Effector memory CD8-positive, alpha-beta T cell (primary cell): Measurements from ENCODE around the gene PREX1.

Experiments
- ATAC-seq: fragments of 150-1000 bp; cut with Tn5 transposase; replicated peaks from 2 replicates; pipeline ENCODE4 v1.10.0; 2021; ENCODE audit warnings: mild to moderate bottlenecking, moderate library complexity
- DNase-seq, 3 experiments: peaks; one replicate each; pipeline ENCODE4 v3.0.0; 2021
- H3K27ac Mint-ChIP-seq, 2 donors: one replicate each; pipeline ENCODE4 v1.8.0; 2022; ENCODE audit warnings: mild to moderate bottlenecking in 2 of 2, mixed read lengths in 2 of 2, moderate library complexity in 2 of 2
- H3K27me3 Mint-ChIP-seq, 2 donors: one replicate each; pipeline ENCODE4 v1.8.0; 2022; ENCODE audit warnings: mixed read lengths in 2 of 2
- H3K36me3 Mint-ChIP-seq: one replicate; pipeline ENCODE4 v1.8.0; 2022; ENCODE audit warnings: mild to moderate bottlenecking, moderate library complexity, mixed read lengths; ENCODE audit not compliant: insufficient read depth
- H3K4me1 Mint-ChIP-seq, 2 donors: one replicate each; pipeline ENCODE4 v1.8.0; 2022; ENCODE audit warnings: low read depth in 2 of 2, mixed read lengths in 2 of 2
- H3K4me3 Mint-ChIP-seq, 2 donors: one replicate each; pipeline ENCODE4 v1.8.0; 2022; ENCODE audit warnings: mild to moderate bottlenecking in 2 of 2, mixed read lengths in 2 of 2, moderate library complexity in 2 of 2
- H3K9me3 Mint-ChIP-seq, 2 donors: one replicate each; pipeline ENCODE4 v1.8.0; 2022; ENCODE audit warnings: mixed read lengths in 2 of 2

The PREX1 gene

DNA sequence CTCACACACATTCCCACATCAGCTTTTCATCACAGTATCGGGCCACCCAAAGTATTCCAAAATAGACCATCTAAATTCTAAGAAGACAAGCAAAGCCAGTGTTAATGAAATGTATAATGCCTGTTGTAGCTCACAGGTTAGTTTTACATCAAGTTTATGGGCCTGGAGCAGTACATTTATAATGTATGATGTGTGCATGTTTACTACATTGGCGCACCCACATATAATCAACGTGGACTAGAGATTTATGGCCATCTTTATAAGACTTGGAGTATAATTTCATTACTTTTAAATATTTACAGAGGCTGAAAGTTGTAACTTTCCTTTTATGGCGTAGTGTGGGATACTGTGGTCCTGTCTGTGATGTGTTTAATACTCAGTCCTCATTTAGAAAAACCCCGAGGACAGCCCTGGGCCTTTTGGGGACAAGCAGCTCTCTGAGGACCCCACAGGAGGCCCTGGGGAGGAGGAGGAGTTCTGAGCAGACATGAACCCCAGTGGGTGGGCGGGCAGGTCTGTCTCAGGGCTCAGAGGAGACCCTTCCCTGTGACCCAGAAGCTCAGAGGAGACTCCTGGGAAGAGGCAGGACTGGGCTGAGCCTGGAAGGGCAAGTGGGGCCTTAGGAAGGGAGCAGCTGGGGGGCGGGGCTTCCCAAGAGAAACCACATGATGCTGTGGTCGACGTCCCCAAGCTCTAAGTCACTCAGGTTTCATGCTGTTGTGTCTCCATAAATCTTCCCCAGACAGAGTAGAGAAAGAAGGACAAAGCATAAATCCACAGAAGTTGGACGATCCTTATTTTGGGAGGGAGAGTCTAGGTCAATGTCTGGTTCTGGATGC is 232.1 kb downstream of the PREX1 start:
- ATAC-seq (no peak), DNase-seq (no peak)
- Mint-ChIP-seq H3K27me3 (peaks cover 27 to 46% of the 10 kb centered on the region in 2 donors), H3K4me1 (no peaks in the 10 kb centered on the region), H3K4me3 (no peak overlapping the region), H3K27ac (no peak overlapping the region), H3K36me3 (no peaks in the 10 kb centered on the region), H3K9me3 (no peaks in the 10 kb centered on the region)

GRCh38 chr20:48594533-48594932 is 233.3 kb downstream of the PREX1 start:
- Mint-ChIP-seq H3K4me1 (no peaks in the 10 kb centered on the region), H3K9me3 (no peaks in the 10 kb centered on the region), H3K36me3 (no peaks in the 10 kb centered on the region), H3K27me3 (peaks cover 24 to 34% of the 10 kb centered on the region in 2 donors), H3K27ac (no peak overlapping the region), H3K4me3 (no peak overlapping the region)
- no peak for DNase-seq
- ATAC-seq = no peak

DNA sequence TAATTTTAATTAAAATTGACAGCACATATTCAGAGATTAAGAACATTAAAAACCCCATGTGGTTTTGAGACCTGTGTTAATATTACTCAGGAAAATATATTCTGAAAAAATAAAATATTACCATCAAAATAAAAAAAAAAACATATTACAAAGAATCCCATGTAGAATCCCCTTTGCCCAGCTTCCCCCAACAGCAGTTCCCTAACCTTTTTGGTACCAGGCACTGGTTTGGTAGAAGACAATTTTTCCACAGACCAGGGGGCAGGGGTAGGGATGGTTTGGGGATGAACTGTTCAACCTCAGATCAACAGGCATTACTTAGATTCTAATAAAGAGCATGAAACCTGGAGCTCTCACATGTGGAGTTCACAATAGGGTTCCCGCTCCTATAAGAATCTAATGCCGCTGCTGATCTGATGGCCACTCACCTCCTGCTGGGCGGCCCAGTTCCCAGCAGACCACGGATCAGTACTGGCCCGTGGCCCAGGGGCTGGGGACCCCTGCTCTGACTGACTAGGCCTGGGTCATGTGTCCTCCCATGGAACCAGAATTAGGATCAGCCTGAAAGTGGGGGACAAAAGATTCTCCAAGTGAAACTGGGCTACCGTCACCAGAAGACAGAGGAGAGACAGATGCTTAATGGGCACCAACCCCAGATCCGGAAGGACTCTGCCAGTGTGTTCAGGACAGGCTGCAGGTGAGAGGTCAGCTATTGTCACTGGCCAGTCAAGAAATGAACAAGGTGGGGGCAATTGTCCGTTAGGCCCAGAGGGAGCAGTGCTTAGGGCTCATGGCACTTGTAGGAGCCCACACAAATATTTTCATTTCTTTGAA is 235.5 kb downstream of the PREX1 start:
- ATAC-seq (no peak), DNase-seq (no peak)
- H3K4me3 Mint-ChIP-seq = no peak overlapping the region
- no peaks in the 10 kb centered on the region for H3K36me3 Mint-ChIP-seq
- no peaks in the 10 kb centered on the region for H3K4me1 Mint-ChIP-seq
- H3K9me3 Mint-ChIP-seq = no peaks in the 10 kb centered on the region
- no peak overlapping the region for H3K27ac Mint-ChIP-seq
- peaks cover 13 to 29% of the 10 kb centered on the region in 2 donors for H3K27me3 Mint-ChIP-seq

- Mint-ChIP-seq H3K36me3 (no peaks in the 10 kb centered on the region), H3K4me3 (no peak overlapping the region), H3K27me3 (peaks cover 50 to 62% of the 10 kb centered on the region in 2 donors), H3K9me3 (no peaks in the 10 kb centered on the region), H3K27ac (no peak overlapping the region), H3K4me1 (no peaks in the 10 kb centered on the region)
- no peak for ATAC-seq
- DNase-seq = no peak
Measured at GRCh38 chr20:48586730-48587129, 241.1 kb downstream of the PREX1 start.

- H3K4me3 Mint-ChIP-seq = no peak overlapping the region
Measured at GRCh38 chr20:48585061-48585870, 242.5 kb downstream of the PREX1 start.

DNA sequence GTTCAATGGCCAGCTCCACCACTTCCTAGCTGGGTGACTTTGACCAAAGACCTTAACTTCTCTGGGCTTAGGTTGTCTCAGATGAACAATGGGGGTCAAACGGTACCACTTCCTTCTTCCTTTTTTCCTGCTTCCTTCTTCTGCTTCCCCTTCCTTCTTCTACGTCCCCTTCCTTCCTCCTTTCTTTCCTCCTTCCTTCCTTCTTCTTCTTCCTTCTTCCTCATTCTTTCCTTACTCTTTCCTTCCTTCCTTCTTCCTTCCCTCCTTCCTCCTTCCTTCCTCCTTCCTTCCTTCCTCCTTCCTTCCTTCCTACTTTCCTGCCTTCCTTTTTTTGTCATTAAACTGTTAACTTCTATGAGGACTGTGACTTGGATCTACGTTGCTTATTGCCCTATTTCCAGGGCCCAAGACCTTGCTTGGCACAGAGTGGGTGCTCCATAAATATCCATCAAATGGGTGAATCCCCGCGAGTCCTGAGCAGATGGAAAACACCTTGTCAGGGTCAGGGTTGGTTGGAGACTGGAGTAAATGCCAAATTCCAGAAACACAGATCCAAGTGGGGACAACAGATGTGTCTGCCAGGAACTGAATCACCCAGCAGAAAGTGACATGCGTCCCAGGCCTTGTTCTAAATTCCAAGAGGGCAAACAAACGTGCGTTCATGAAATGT is 243.3 kb downstream of the PREX1 start:
- H3K27ac Mint-ChIP-seq = peak overlapping the region in 1 of 2 donors; percentile 28
- H3K27me3 Mint-ChIP-seq = peaks cover 50 to 74% of the 10 kb centered on the region in 2 donors

More at GRCh38 chr20:48585061-48585870, 242.5 kb downstream of the PREX1 start:
- no peaks in the 10 kb centered on the region for H3K9me3 Mint-ChIP-seq
- DNase-seq = no peak
- H3K4me1 Mint-ChIP-seq = no peaks in the 10 kb centered on the region
- H3K36me3 Mint-ChIP-seq = peaks cover 3% of the 10 kb centered on the region
- no peak overlapping the region for H3K27ac Mint-ChIP-seq
- peaks cover 50 to 73% of the 10 kb centered on the region in 2 donors for H3K27me3 Mint-ChIP-seq
- no peak for ATAC-seq

DNA sequence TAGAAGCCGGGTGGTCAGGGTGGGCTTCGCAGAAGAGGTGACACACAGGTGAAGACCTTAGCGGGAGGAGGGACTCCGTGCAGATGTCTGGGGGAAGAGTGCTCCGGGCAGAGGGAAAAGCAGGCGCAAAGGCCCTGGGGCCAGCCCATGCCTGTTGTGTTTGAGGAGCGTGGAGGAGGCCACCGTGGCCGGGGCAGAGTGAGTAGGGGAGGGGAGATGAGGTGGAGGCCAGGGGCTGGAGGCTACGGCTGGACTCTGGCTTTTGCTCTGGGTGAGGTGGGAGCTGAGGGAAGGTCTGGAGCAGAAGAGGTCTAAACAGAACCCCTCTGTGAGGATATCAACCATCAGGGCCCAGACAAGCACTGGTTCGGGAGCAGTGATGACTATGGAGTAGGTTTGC is 244.0 kb downstream of the PREX1 start:
- Mint-ChIP-seq H3K4me1 (no peaks in the 10 kb centered on the region), H3K9me3 (no peaks in the 10 kb centered on the region), H3K27me3 (peaks cover 52 to 74% of the 10 kb centered on the region in 2 donors), H3K36me3 (peaks cover 3% of the 10 kb centered on the region), H3K27ac (no peak overlapping the region), H3K4me3 (no peak overlapping the region)
- ATAC-seq (no peak), DNase-seq (no peak)

More for the DNA sequence above, 243.3 kb downstream of the PREX1 start:
- DNase-seq = no peak
- Mint-ChIP-seq H3K36me3 (peaks cover 3% of the 10 kb centered on the region), H3K4me1 (no peaks in the 10 kb centered on the region), H3K4me3 (no peak overlapping the region), H3K9me3 (no peaks in the 10 kb centered on the region)
- ATAC-seq = no peak

- H3K27me3 Mint-ChIP-seq = peaks cover 54 to 68% of the 10 kb centered on the region in 2 donors
- no peak overlapping the region for H3K27ac Mint-ChIP-seq
- no peaks in the 10 kb centered on the region for H3K4me1 Mint-ChIP-seq
- DNase-seq = no peak
- H3K36me3 Mint-ChIP-seq = peaks cover 3% of the 10 kb centered on the region
- no peak overlapping the region for H3K4me3 Mint-ChIP-seq
- no peaks in the 10 kb centered on the region for H3K9me3 Mint-ChIP-seq
- no peak for ATAC-seq
Measured at GRCh38 chr20:48583171-48583570, 244.6 kb downstream of the PREX1 start.

- ATAC-seq (no peak), DNase-seq (no peak)
- Mint-ChIP-seq H3K36me3 (peaks cover 3% of the 10 kb centered on the region), H3K9me3 (no peaks in the 10 kb centered on the region), H3K27ac (no peak overlapping the region), H3K27me3 (peaks cover 52 to 67% of the 10 kb centered on the region in 2 donors), H3K4me1 (no peaks in the 10 kb centered on the region), H3K4me3 (no peak overlapping the region)
Measured at GRCh38 chr20:48582673-48582985, 245.2 kb downstream of the PREX1 start.

DNA sequence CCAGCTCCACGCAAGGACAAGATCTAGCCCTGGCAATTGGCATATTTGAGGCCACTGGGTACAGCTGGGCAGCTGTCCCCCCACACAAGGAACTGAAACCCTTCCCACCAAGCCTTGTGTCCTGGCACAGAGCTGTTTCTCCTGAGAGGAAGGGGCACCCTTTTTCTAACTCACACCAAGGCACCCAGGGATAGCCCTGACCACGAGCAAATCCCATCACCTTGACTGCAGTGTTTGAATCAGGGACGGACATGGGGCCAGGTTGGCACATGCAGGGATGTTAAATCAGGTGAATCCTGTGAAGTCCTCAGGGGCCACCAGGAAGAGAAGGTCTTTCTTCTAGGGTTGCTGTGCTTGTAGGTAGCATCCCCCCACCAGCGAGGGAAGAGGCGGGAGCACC is 246.6 kb downstream of the PREX1 start:
- H3K9me3 Mint-ChIP-seq = no peaks in the 10 kb centered on the region

GRCh38 chr20:48578397-48579098 is 249.3 kb downstream of the PREX1 start:
- ATAC-seq (no peak), DNase-seq (no peak)
- Mint-ChIP-seq H3K27me3 (peaks cover 26 to 46% of the 10 kb centered on the region in 2 donors), H3K36me3 (peaks cover 3% of the 10 kb centered on the region), H3K4me1 (no peaks in the 10 kb centered on the region), H3K4me3 (no peak overlapping the region), H3K9me3 (no peaks in the 10 kb centered on the region), H3K27ac (no peak overlapping the region)

More for the DNA sequence above, 246.6 kb downstream of the PREX1 start:
- no peak overlapping the region for H3K4me3 Mint-ChIP-seq
- H3K27me3 Mint-ChIP-seq = peaks cover 45 to 66% of the 10 kb centered on the region in 2 donors
- H3K27ac Mint-ChIP-seq = no peak overlapping the region
- DNase-seq = no peak
- H3K36me3 Mint-ChIP-seq = peaks cover 3% of the 10 kb centered on the region
- no peak for ATAC-seq
- H3K4me1 Mint-ChIP-seq = no peaks in the 10 kb centered on the region

GRCh38 chr20:48577557-48577956 is 250.2 kb downstream of the PREX1 start:
- Mint-ChIP-seq H3K4me3 (no peak overlapping the region), H3K9me3 (no peaks in the 10 kb centered on the region), H3K36me3 (peaks cover 3% of the 10 kb centered on the region), H3K27me3 (peaks cover 16 to 36% of the 10 kb centered on the region in 2 donors), H3K4me1 (no peaks in the 10 kb centered on the region), H3K27ac (no peak overlapping the region)
- DNase-seq (no peak), ATAC-seq (no peak)
